T-cell (primary cell): Measurements from ENCODE around the gene EPHA3. TPM values are rescaled to one million over a fixed set of nuclear protein-coding genes. Genes with fewer than 3 reads are reported as not detected.

Experiments used
- ATAC-seq, 4 experiments: fragments of 200-7000 bp in 3 of 4; fragments of 150-1000 bp in 1 of 4; cut with Tn5 transposase; replicated peaks in 1 of 4; 1 replicate in 3 of 4; 2 replicates in 1 of 4; pipeline ENCODE4 v1.10.0; 2021; ENCODE audit warnings: moderate library complexity in 3 of 4, mild to moderate bottlenecking in 2 of 4, moderate number of reproducible peaks in 1 of 4
- CTCF ChIA-PET, 2 donors: fragments of 300-600 bp; sonication (Branson Sonifier 250); formaldehyde crosslinking; loops; one replicate each; lab custom pipeline; 2022; ENCODE audit warnings: antibody characterized with exemption in 2 of 2; lab: Charles Lee
- POLR2A ChIA-PET, 2 donors: fragments of 300-600 bp; sonication (Branson Sonifier 250); formaldehyde crosslinking; loops; one replicate each; lab custom pipeline; 2022; ENCODE audit warnings: antibody characterized with exemption in 2 of 2; lab: Charles Lee
- DNase-seq, 35 experiments: peaks; one replicate each; pipeline versions ENCODE4 v3.0.0 to v3.0.0-alpha.2; 2013 to 2023
- H3K27ac ChIP-seq: one replicate; pipeline ENCODE4 v1.5.1; 2013; ENCODE audit warnings: low read length
- H3K27me3 ChIP-seq, 2 experiments: replicated peaks in 1 of 2; 1 replicate in 1 of 2; 2 replicates in 1 of 2; pipeline versions ENCODE4 v1.6.1 to v1.7.0; 2013; ENCODE audit warnings: low read length in 1 of 2, mixed read lengths in 1 of 2; ENCODE audit not compliant: control insufficient read depth in 2 of 2, insufficient read depth in 2 of 2; ENCODE audit errors: extremely low read depth in 1 of 2
- H3K36me3 ChIP-seq, 2 donors: 1 replicate in 1 of 2; 2 replicates in 1 of 2; pipeline versions ENCODE4 v1.6.1 to v1.7.0; 2013; ENCODE audit warnings: low read length in 1 of 2; ENCODE audit not compliant: control insufficient read depth in 2 of 2, insufficient read depth in 1 of 2; ENCODE audit errors: extremely low read depth in 1 of 2
- H3K4me1 ChIP-seq, 2 experiments: 1 replicate in 1 of 2; 2 replicates in 1 of 2; pipeline versions ENCODE4 v1.6.1 to v1.7.0; 2013; ENCODE audit warnings: low read length in 2 of 2, mixed read lengths in 1 of 2; ENCODE audit not compliant: insufficient read depth in 2 of 2, control insufficient read depth in 1 of 2; ENCODE audit errors: extremely low read depth in 1 of 2
- H3K4me3 ChIP-seq, 2 donors: 1 replicate in 1 of 2; 2 replicates in 1 of 2; pipeline versions ENCODE4 v1.5.1 to v1.7.0; 2013; ENCODE audit warnings: mild to moderate bottlenecking in 2 of 2, low read length in 1 of 2, moderate library complexity in 1 of 2; ENCODE audit not compliant: control insufficient read depth in 1 of 2; ENCODE audit errors: extremely low read depth in 1 of 2
- H3K9me3 ChIP-seq: 2 replicates; pipeline ENCODE4 v1.7.0; 2013
- H3K27ac Mint-ChIP-seq, 2 donors: one replicate each; pipeline ENCODE4 v1.8.0; 2020 to 2021; ENCODE audit warnings: mild to moderate bottlenecking in 2 of 2, mixed read lengths in 2 of 2
- H3K27me3 Mint-ChIP-seq, 2 donors: one replicate each; pipeline ENCODE4 v1.8.0; 2021 to 2022; ENCODE audit warnings: mixed read lengths in 2 of 2
- H3K36me3 Mint-ChIP-seq: one replicate; pipeline ENCODE4 v1.8.0; 2021; ENCODE audit warnings: mixed read lengths
- H3K4me1 Mint-ChIP-seq, 3 donors: one replicate each; pipeline ENCODE4 v1.8.0; 2020 to 2022; ENCODE audit warnings: mixed read lengths in 3 of 3, mild to moderate bottlenecking in 1 of 3
- H3K4me3 Mint-ChIP-seq, 3 donors: one replicate each; pipeline ENCODE4 v1.8.0; 2020 to 2022; ENCODE audit warnings: mild to moderate bottlenecking in 3 of 3, mixed read lengths in 3 of 3, moderate library complexity in 3 of 3
- H3K9me3 Mint-ChIP-seq, 3 donors: one replicate each; pipeline ENCODE4 v1.8.0; 2020 to 2022; ENCODE audit warnings: mixed read lengths in 3 of 3
- WGBS: methylation state at CpG from one replicate; pipeline ENCODE4 v1.1.5; 2013; ENCODE audit warnings: missing lambda C conversion rate; ENCODE audit not compliant: insufficient coverage; 5-methylcytosine and 5-hydroxymethylcytosine counted together
- total RNA-seq, 35 experiments: library from RNA in 6 of 35; stranded (reverse) in 6 of 35; fragments of 120-200 nt in 1 of 35; gene quantifications; one replicate each; pipeline versions ENCODE4 v1.2.1 to v1.2.4 and lab custom pipeline; 2013 to 2026

EPHA3 gene
- total RNA-seq, 5 donors from 2014 or later (not counting 1 experiment from before 2014, with no cell fraction given): not detected

GRCh38 chr3:89405593-89405992 is 298.2 kb downstream of the EPHA3 start:
- no peaks in the 10 kb centered on the region for H3K4me1 Mint-ChIP-seq

GRCh38 chr3:89411201-89411600 is 303.8 kb downstream of the EPHA3 start:
- WGBS: no CpG with 5 or more reads among the region's 3 CpGs
- Mint-ChIP-seq H3K27me3 (no peaks in the 10 kb centered on the region), H3K4me3 (no peak overlapping the region), H3K36me3 (no peaks in the 10 kb centered on the region), H3K27ac (no peak overlapping the region), H3K4me1 (no peaks in the 10 kb centered on the region), H3K9me3 (peaks cover 4 to 10% (median 5%) of the 10 kb centered on the region in 3 donors)
- Histone ChIP-seq H3K27ac (no peak overlapping the region), H3K36me3 (no peaks in the 10 kb centered on the region), H3K4me1 (no peaks in the 10 kb centered on the region), H3K9me3 (no peaks in the 10 kb centered on the region), H3K4me3 (no peak overlapping the region), H3K27me3 (no peaks in the 10 kb centered on the region)
- no peak for ATAC-seq
- CTCF ChIA-PET: interaction anchor here in 1 of 2 donors (0.6 kb wide), 1 partner anchor 206 kb away, joined by 3 read pairs; no protein-coding TSS in a partner anchor
- POLR2A ChIA-PET: no interaction called here
- DNase-seq: no peak

More at GRCh38 chr3:89405593-89405992, 298.2 kb downstream of the EPHA3 start:
- H3K4me1 ChIP-seq: no peaks in the 10 kb centered on the region
- Mint-ChIP-seq H3K9me3 (peaks cover 12 to 15% (median 13%) of the 10 kb centered on the region in 3 donors), H3K27ac (no peak overlapping the region), H3K27me3 (no peaks in the 10 kb centered on the region), H3K36me3 (no peaks in the 10 kb centered on the region), H3K4me3 (no peak overlapping the region)
- no peaks in the 10 kb centered on the region for H3K9me3 ChIP-seq
- ATAC-seq (no peak), DNase-seq (no peak)
- H3K27me3 ChIP-seq: no peaks in the 10 kb centered on the region
- ChIA-PET POLR2A (no interaction called here), CTCF (no interaction called here)
- no peak overlapping the region for H3K27ac ChIP-seq
- no peaks in the 10 kb centered on the region for H3K36me3 ChIP-seq
- no peak overlapping the region for H3K4me3 ChIP-seq
- no CpG with 5 or more reads among the region's 2 CpGs for WGBS

DNA sequence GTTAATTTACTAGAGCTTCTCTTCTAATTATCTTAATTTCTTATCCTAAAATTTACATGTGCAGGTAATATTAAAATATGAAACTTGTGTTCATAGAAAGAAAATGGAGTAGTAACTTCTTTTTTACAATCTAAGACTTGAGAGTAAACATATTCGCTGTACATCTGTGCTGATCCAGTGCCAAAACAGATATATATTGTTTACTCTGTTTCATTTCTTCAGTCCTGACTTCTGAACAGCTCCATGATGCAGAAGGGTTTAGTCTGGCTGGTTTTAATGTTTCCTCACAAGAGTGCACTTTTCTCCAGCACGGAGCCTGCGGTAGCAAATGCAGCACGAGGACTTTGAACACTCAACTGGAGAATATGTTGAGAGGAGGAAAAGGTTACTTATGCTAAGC is 306.8 kb downstream of the EPHA3 start:
- Histone ChIP-seq H3K36me3 (no peaks in the 10 kb centered on the region), H3K4me3 (no peak overlapping the region), H3K4me1 (no peaks in the 10 kb centered on the region), H3K27me3 (no peaks in the 10 kb centered on the region), H3K27ac (no peak overlapping the region), H3K9me3 (no peaks in the 10 kb centered on the region)
- Mint-ChIP-seq H3K4me1 (no peaks in the 10 kb centered on the region), H3K4me3 (no peak overlapping the region), H3K27me3 (no peaks in the 10 kb centered on the region), H3K9me3 (peaks cover 3 to 12% (median 8%) of the 10 kb centered on the region in 3 donors), H3K27ac (no peak overlapping the region), H3K36me3 (no peaks in the 10 kb centered on the region)
- no CpG with 5 or more reads among the region's 4 CpGs for WGBS
- CTCF ChIA-PET: no interaction called here
- POLR2A ChIA-PET: no interaction called here
- no peak for DNase-seq
- ATAC-seq: no peak

DNA sequence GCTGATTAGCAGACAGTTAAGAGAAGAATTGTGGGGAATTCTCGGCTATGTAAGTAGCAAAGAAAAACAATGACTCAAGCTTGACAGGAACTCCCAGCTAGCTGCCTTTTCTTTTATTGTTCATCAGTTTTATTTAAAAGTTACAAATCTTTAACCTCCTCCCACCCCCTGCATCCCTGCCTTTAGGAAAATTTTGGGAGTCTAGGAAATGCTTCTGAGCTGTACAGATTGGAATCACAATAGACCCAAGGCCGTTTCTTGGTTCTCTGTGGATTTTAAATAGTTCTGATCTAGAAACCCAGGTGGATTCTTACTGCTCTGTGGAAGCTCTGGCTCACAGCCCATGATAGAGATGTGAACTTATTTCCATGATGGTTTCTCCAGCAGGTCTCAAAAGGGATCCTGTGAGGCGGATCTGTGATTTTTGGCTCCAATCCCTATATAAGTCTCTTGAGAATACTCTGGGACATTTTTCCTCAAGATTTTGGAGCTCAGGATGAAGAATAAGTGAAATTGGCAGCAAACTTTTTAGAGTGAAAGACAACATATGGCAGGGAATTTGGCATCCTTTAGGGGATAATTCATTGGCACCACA is 312.3 kb downstream of the EPHA3 start:
- POLR2A ChIA-PET: interaction anchor here in 1 of 2 donors (0.6 kb wide), 1 partner anchor 748 kb away, joined by 3 read pairs; no protein-coding TSS in a partner anchor
- CTCF ChIA-PET: no interaction called here
- DNase-seq (no peak), ATAC-seq (no peak)
- WGBS: 0% methylated on average over 1 of the region's 3 CpGs
- no peak overlapping the region for H3K27ac ChIP-seq
- H3K36me3 Mint-ChIP-seq: no peaks in the 10 kb centered on the region
- peaks cover 3 to 15% (median 9%) of the 10 kb centered on the region in 3 donors for H3K9me3 Mint-ChIP-seq
- H3K27me3 ChIP-seq: no peaks in the 10 kb centered on the region
- no peak overlapping the region for H3K27ac Mint-ChIP-seq
- H3K9me3 ChIP-seq: no peaks in the 10 kb centered on the region
- no peak overlapping the region for H3K4me3 Mint-ChIP-seq
- no peak overlapping the region for H3K4me3 ChIP-seq
- no peaks in the 10 kb centered on the region for H3K4me1 Mint-ChIP-seq
- H3K36me3 ChIP-seq: no peaks in the 10 kb centered on the region
- no peaks in the 10 kb centered on the region for H3K27me3 Mint-ChIP-seq
- H3K4me1 ChIP-seq: no peaks in the 10 kb centered on the region

DNA sequence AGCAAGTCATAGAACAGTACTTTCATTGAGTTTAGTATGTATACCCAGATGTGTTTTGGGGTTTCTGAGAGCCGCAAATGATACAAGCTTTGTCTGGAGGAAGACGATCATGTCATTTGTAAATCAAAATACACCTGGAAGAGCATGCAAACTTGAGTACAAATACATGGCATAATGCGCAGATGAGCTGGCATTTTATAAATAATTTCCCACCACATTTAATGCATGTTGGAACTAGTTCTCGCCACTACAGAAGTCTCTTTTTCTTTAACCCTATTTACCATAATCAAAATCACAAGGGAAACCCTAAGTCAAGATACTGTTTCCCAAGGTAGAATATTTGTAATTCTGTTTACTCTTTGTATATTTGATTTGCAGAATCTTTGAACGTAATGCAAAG is 318.6 kb downstream of the EPHA3 start:
- Histone ChIP-seq H3K9me3 (no peaks in the 10 kb centered on the region), H3K27me3 (no peaks in the 10 kb centered on the region), H3K36me3 (no peaks in the 10 kb centered on the region), H3K27ac (no peak overlapping the region), H3K4me3 (no peak overlapping the region), H3K4me1 (no peaks in the 10 kb centered on the region)
- Mint-ChIP-seq H3K36me3 (no peaks in the 10 kb centered on the region), H3K4me3 (no peak overlapping the region), H3K9me3 (peaks cover 3 to 17% (median 10%) of the 10 kb centered on the region in 3 donors), H3K27me3 (no peaks in the 10 kb centered on the region), H3K27ac (no peak overlapping the region), H3K4me1 (no peaks in the 10 kb centered on the region)
- no CpG with 5 or more reads among the region's 5 CpGs for WGBS
- POLR2A ChIA-PET: no interaction called here
- CTCF ChIA-PET: no interaction called here
- no peak for ATAC-seq
- DNase-seq: no peak

DNA sequence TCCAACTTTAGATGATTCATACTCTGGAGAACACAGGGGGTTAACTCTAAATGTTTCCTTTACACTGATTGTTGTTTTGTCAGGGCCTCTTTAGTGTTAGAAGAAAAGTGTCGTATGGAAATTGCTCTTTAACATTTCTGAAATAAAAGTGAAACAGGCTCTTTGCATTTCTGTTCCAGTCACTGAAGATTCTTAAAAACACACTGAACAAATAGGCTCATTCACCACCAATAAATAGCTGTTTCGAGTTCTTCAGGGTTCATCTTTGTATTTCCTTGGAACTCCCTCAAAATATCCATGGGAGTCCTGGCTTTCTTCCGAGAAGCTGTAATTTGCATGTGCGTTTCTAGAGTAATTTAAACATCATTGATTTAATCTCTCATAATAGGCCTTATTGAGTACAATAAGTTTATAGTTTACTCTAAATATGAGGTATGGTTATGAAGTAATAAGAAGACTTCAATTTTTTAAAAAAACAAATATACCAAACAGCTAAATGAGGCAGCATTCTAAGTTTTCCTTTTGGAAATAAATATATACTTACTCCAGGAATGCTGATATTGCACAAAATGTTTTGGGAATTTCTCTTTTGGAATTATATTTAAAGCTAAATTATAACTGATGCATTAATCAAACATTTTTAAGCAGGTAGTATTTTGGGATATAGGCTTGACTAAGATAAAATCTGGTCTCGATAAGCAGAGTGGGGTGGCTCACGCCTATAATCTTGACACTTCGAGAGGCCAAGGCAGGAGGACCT is 327.4 kb downstream of the EPHA3 start:
- H3K36me3 Mint-ChIP-seq: no peaks in the 10 kb centered on the region
- 83% methylated on average over 1 of the region's 7 CpGs for WGBS
- no peak overlapping the region for H3K27ac Mint-ChIP-seq
- H3K4me3 ChIP-seq: no peak overlapping the region
- no peaks in the 10 kb centered on the region for H3K36me3 ChIP-seq
- H3K4me1 Mint-ChIP-seq: no peaks in the 10 kb centered on the region
- ChIA-PET POLR2A (no interaction called here), CTCF (no interaction called here)
- H3K4me1 ChIP-seq: no peaks in the 10 kb centered on the region
- no peaks in the 10 kb centered on the region for H3K27me3 ChIP-seq
- no peaks in the 10 kb centered on the region for H3K27me3 Mint-ChIP-seq
- DNase-seq (no peak), ATAC-seq (no peak)
- no peak overlapping the region for H3K27ac ChIP-seq
- H3K9me3 Mint-ChIP-seq: peaks cover 0 to 8% (median 6%) of the 10 kb centered on the region in 3 donors
- H3K9me3 ChIP-seq: no peaks in the 10 kb centered on the region
- H3K4me3 Mint-ChIP-seq: no peak overlapping the region
